ENCODE results near the gene KIF1B.
A peak's percentile ranks its signal among the peaks of the same experiment; 100 is the strongest.

The KIF1B gene

DNA sequence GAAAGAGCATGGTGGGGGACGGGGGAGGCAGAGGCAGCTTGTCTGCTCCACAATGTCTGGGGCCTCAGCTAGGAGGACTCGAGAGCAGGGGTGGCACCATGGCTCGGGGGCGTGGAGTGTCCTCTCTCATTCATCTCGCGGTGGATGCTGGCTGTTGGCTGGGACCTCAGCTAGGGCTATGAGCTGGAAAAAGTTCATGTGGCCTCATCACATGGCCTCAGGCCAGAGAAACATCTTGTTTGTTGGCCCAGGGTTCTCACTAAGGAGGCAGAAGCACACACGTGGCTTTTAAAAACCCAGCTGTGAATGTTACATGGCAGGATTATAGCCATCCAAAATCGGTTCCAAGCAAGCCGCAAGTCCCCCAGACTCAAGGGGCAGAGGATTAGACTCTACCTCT lies 213.7 kb downstream of the KIF1B start:
- no peak overlapping the region for H3K27ac ChIP-seq
- TF ChIP-seq ZFX (IDR thresholded peaks at IDR 0.05; ENCODE audit: borderline replicate concordance): no peak
- TF ChIP-seq, protein P1, sequence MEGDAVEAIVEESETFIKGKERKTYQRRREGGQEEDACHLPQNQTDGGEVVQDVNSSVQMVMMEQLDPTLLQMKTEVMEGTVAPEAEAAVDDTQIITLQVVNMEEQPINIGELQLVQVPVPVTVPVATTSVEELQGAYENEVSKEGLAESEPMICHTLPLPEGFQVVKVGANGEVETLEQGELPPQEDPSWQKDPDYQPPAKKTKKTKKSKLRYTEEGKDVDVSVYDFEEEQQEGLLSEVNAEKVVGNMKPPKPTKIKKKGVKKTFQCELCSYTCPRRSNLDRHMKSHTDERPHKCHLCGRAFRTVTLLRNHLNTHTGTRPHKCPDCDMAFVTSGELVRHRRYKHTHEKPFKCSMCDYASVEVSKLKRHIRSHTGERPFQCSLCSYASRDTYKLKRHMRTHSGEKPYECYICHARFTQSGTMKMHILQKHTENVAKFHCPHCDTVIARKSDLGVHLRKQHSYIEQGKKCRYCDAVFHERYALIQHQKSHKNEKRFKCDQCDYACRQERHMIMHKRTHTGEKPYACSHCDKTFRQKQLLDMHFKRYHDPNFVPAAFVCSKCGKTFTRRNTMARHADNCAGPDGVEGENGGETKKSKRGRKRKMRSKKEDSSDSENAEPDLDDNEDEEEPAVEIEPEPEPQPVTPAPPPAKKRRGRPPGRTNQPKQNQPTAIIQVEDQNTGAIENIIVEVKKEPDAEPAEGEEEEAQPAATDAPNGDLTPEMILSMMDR (IDR thresholded peaks at IDR 0.05): no peak

DNA sequence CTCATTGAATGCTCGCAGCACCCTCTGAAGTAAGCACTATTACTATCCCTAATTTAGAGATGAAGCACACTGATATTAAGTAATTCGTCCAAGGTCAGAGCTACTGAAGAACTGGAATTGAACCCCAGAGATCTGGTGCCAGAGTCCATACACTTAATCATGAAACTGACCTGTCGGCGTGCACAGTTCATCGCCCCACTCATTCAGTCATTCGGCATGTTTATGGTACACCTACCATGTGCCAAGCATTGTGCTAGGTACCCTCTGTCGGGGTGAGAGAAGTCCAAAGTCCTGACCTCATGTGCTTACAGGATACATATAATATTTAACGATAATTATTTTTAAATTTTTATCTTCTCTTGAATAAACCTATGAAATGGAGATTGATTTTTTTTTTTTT lies 214.3 kb downstream of the KIF1B start:
- TF ChIP-seq, protein P1 (IDR thresholded peaks at IDR 0.05): no peak
- TF ChIP-seq ZFX (IDR thresholded peaks at IDR 0.05; ENCODE audit: borderline replicate concordance): no peak
- peak overlapping the region; percentile 68 for H3K27ac ChIP-seq

DNA sequence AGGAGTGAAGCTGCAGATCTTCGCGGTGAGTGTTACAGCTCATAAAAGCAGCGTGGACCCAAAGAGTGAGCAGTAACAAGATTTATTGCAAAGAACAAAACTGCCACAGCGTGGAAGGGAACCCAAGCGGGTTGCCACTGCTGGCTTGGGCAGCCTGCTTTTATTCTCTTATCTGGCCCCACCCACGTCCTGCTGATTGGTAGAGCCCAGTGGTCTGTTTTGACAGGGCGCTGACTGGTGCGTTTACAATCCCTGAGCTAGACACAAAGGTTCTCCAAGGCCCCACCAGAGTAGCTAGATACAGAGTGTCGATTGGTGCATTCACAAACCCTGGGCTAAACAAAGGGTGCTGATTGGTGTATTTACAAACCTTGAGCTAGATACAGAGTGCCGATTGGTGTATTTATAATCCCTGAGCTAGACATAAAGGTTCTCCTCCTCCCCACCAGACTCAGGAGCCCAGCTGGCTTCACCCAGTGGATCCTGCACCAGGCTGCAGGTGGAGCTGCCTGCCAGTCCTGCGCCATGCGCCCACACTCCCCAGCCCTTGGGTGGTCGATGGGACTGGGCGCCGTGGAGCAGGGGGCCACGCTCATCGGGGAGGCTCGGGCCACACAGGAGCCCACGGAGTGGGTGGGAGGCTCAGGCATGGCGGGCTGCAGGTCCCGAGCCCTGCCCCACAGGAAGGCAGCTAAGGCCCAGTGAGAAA lies 215.6 kb downstream of the KIF1B start:
- H3K27ac ChIP-seq: peak overlapping the region; percentile 68

DNA sequence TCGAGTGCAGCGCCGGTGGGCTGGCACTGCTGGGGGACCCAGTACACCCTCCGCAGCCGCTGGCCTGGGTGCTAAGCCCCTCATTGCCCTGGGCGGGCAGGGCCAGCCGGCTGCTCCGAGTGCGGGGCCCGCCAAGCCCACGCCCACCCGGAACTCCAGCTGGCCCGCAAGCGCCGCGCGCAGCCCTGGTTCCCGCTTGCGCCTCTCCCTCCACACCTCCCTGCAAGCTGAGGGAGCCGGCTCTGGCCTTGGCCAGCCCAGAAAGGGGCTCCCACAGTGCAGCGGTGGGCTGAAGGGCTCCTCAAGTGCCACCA lies 216.1 kb downstream of the KIF1B start:
- peak overlapping the region; percentile 68; the same call in 1 of the 2 replicates for H3K27ac ChIP-seq

DNA sequence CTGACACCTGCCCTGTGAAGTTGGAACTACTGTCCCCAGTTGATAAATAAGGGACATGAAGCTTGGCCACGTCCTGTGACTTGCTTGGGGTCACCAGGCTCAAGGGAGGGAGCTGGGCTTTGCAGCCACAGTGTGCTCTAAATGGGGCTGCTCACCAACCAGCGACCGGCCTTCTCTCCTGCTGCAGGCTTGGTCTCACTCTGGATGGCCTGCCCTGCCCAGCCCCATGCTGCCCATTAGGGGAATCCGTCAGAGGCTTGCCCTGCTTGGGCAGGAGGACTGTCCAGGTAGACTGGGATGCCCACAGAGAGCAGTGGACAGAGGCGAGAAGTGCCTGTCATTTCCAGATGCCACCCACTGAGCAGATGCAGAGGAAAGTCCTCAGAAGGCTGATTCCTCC lies 218.6 kb downstream of the KIF1B start:
- TF ChIP-seq ZFX (IDR thresholded peaks at IDR 0.05; ENCODE audit: borderline replicate concordance): no peak
- TF ChIP-seq, protein P1 (IDR thresholded peaks at IDR 0.05): no peak

DNA sequence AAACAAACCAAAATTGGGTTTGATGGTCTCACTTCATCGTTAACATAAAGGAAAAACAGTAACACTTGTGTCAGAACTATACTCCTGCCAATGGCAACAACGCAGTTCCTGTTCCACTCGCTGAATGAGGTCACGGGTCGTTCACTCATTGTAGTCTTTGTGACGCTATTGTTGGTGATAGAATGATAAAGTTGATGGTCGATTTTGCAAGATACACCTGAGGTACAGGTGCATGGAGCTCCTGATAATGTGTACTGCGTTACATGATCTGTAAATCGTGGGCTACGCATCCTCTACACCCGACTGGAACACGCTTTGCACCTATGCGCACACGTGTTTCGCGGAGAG lies 219.5 kb downstream of the KIF1B start:
- H3K27ac ChIP-seq: peak overlapping the region; percentile 78

More for the DNA sequence above, 218.6 kb downstream of the KIF1B start:
- peak overlapping the region; percentile 12; the same call in 1 of the 2 replicates for H3K27ac ChIP-seq

DNA sequence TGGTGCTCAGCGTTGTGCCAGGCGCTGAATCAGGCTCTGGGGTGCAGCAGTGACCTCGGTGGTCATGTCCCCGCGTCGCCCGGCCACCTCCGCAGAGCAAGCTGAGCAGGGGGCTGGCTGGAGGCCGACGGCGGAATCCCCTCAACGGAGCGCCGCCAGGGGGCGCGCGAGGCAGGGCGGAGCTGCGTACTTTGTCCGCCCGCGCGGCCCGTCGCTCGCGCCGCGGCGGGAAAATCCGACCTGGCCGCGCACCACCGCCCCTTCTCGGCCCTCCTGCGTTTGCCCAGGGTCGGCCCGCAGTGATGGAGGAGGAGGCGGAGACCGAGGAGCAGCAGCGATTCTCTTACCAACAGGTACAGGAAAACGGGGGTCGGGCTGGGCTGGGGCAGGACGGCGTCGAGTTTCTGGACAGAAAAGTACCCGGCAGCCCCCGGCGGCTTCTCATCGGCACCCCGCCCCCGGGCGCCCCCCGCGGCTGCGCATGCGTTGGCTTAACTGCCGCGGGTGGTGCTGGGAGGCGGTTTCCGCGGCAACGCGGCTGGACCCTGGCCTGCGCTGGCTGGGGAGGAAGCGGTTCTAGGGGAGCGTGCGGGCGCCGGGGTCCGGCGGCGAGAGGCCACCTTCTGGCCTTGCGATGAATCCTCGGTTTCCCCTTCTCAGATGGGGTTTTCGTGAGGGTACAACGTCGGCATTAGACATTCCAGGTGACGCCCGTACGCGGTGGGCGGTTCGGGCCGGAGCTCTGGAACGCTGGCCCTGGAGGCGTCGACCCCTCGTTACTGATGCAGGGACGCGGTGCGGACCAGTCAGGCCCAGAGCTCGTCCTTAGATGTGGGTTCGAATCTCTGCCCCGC lies 220.1 kb downstream of the KIF1B start, which contains the start of gene CENPS:
CENPS (plus strand) TSS at position 218 of the 854 bp plus-strand sequence; CDS start at position 303, 85 bp downstream.
- H3K27ac ChIP-seq: peak within 1 kb of the TSS; percentile 78
- no peak for TF ChIP-seq ZFX (IDR thresholded peaks at IDR 0.05; ENCODE audit: borderline replicate concordance)
- TF ChIP-seq, protein P1 (IDR thresholded peaks at IDR 0.05): peak; percentile 97

More for the DNA sequence above, 219.5 kb downstream of the KIF1B start:
- no peak for TF ChIP-seq ZFX (IDR thresholded peaks at IDR 0.05; ENCODE audit: borderline replicate concordance)
- TF ChIP-seq, protein P1 (IDR thresholded peaks at IDR 0.05): no peak

Data from 22Rv1 (cell line).